Measurements from ENCODE around the gene MYCL. TPM values are rescaled to one million over a fixed set of nuclear protein-coding genes. Genes with fewer than 3 reads are reported as not detected.
"Not testable (repeated sequence)": the region's sequence is repeated elsewhere in the genome, so short reads cannot be mapped to it uniquely, and the experiment has no call there.

MYCL gene
- total RNA-seq, 1 donor from 2014 or later: 16.9 TPM

DNA sequence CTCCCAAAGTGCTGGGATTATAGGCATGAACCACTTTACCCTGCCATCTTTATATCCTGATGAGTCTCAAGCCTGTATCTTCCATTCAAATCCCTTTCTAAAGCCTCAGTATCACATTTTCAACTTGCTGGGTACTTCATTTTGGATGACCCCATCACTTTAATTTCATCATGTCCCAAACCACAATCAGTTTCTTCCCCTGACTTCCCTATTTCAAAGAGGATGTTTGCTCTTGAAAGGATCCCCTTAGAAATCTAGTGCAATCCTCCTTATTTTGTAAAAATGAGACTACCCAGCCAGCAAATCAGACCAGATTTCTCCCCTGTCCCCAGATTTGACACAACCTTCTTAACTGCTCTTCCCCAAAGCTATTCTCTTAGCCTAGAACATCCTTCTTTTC lies 11.4 kb downstream of the MYCL start:
- no peak for ATAC-seq

DNA sequence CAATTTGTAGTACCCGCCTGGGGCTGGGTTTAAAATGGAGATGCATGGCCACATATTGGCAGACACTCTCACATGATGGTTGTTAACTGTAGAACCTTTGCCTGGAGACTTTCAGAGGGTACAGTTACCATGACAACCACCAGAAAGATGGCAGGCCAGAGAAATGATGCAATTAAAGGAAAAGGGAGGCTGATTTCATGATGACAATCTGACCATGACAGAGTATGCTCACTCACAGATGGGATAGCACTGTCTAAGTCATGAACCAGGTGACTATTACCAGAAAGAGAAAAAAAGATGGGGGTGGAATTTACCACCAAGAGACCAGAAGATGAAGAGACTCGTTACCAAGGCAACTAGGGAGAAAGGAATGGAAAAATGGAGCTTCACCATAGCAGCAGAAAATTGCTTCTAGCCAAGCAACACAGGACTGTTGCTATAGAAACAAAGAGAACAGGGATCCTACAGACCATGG lies 14.9 kb downstream of the MYCL start:
- ATAC-seq: no peak

GRCh38 chr1:39885516-39885915 lies 16.2 kb downstream of the MYCL start:
- ATAC-seq: no peak

DNA sequence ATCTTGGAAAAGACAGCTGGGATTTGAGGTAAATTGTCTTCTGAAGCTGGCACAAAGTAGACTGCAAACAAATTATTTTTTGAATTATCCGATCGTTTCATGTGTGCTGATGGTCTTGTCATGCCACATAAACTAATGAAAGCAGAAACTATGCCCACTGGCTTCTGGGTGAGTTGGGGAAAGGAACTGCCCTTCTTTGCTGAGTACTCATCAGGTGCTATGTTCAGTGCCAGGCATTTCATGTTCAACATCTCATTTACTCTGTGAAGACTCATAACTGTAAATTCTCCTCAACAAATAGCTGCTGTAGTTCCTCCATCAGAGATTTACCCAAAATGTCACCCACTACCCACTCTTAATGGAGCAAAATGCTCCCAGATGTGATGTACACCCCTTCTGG lies 19.6 kb downstream of the MYCL start:
- no peak for ATAC-seq

GRCh38 chr1:39877980-39878956 lies 23.4 kb downstream of the MYCL start:
- ATAC-seq: no peak

DNA sequence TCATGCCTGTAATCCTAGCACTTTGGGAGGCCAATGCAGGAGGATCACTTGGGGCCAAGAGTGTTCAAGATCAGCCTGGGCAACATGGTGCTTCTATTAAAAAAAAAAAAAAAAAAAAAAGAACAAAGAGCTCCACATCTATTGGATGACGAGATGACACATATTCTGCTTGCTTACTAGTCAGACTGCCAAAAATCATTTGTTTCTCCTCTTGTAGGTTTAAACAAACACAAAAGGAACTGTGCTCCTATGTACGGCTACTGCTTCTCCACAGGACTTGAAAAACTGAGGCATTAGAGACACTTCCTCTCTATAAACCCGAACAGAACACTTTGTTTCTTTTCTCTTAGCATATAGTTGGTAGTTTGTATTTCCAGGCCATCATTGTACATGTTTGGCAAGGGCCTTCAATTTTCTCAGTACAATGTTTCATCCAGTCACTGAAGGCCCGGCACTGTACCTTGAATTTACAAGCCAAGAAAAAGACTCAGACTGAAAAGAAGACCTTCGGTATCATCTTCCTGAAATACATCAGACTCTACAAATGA lies 24.4 kb downstream of the MYCL start:
- no peak for ATAC-seq

DNA sequence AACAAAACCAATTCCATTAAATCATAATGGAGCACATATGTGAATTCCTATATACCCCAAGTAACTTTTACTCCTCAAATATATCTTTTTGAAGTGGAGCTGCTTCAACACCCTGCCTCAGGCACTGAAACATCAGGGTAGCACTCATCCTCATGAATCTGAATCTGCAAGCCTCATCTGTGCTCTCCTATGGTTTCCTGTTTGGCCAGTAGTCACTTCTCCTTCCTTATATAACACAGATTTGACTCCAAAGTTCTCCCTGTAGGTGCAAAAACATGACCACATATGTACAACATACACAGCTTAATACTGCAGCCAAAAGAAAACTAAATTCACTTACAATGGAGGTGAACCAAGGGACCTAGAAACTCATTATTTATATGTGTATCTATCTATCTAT lies 25.6 kb downstream of the MYCL start:
- no peak for ATAC-seq

- ATAC-seq: no peak
Measured at GRCh38 chr1:39872698-39873097, 29.0 kb downstream of the MYCL start.

GRCh38 chr1:39871796-39872195 lies 29.9 kb downstream of the MYCL start:
- no peak for ATAC-seq

- ATAC-seq: not testable (repeated sequence)
Measured at GRCh38 chr1:39871043-39871442, 30.7 kb downstream of the MYCL start.

- ATAC-seq: not testable (repeated sequence)
Measured at GRCh38 chr1:39869538-39870112, 32.1 kb downstream of the MYCL start.

- no peak for ATAC-seq
Measured at GRCh38 chr1:39866767-39867166, 35.0 kb downstream of the MYCL start.

DNA sequence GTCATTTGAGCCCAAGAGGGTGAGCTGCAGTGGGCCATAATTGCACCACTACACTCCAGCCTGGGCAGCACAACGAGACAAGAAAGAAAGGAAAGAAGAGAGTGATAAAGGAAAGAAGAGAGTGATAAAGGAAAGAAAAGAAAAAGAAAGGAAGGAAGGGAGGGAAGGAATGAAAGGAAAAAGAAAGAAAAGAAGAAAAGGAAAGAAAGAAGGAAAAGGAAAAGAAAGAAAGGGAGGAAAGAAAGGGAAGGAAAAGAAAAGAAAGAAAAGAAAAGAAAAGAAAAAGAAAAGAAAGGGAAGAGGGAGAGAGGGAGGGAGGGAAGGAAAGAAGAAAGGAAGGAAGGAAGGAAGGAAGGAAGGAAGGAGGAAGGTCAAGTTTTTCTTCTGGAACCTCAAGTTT lies 36.0 kb downstream of the MYCL start:
- ATAC-seq: no peak

GRCh38 chr1:39863177-39863576 lies 38.5 kb downstream of the MYCL start:
- ATAC-seq: no peak

DNA sequence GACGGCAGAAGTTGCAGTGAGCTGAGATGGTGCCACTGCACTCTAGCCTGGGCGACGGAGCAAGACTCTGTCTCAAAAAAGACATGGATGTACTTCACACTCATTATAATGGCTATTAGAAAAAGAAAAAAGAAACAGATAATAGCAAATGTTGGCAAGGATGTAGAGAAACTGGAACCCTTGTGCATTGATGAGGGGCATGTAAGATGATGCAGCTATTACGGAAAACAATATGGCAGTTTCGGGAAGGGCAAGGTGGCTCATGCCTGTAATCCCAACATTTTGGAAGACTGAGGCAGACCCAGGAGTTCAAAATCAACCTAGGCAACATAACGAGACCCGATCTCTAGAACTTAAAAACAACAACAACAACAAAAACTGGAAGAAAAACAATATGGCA lies 40.7 kb downstream of the MYCL start:
- ATAC-seq: no peak

- no peak for ATAC-seq
Measured at GRCh38 chr1:39859859-39860812, 41.6 kb downstream of the MYCL start.

GRCh38 chr1:39858315-39858714 lies 43.4 kb downstream of the MYCL start:
- no peak for ATAC-seq

DNA sequence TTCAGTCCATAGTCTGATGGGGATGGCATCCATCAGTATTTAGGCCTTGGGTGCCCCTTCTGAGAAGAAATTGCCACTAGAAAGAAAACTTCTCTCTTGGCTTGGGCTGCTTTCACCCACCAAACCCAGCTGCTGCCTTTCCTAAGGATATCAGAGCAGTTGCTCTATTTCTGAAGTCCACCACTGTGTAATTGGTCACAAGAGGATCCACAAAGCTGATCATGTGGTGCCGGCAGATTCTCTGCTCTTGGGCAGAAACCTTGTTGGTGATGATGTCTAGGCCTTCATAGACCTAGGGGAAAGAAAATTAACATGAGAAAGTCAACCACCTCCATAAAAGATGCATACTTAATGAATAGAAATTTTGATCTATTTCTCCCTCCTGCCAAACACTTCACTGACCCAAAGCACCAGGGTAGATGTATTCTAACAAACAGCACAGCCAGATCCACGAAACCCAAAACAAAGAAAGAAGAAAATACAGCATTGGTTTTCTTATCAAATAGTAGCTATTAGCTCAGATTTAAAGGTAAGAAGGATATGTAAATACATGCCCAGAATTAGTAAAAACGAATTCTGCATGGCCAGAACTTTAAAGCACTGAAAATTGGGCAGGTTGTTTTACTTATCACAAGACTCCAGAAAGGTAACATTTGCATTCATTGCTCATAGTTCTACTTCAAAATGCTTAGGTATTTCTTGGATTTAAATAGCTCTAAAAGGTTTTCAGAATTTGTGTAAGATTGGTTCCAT lies 44.4 kb downstream of the MYCL start:
- no peak for ATAC-seq

DNA sequence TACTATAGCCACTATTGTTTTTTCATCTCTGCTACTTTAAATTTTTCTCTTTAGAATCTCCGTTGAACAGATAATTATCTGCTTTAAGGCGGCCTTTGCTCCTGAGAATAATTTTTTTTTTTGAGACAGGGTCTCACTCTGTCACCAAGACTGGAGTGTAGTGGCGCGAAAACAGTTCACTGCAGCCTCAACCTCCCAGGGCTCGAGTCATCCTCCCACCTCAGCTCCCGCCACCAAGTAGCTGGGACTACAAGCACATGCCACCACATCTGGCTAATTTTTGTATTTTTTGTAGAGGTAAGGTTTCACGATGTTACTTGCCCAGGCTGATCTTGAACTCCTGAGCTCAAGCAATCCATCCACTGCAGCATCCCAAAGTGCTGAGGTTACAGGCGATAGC lies 47.0 kb downstream of the MYCL start:
- no peak for ATAC-seq

GRCh38 chr1:39854314-39854713 lies 47.4 kb downstream of the MYCL start:
- ATAC-seq: no peak

DNA sequence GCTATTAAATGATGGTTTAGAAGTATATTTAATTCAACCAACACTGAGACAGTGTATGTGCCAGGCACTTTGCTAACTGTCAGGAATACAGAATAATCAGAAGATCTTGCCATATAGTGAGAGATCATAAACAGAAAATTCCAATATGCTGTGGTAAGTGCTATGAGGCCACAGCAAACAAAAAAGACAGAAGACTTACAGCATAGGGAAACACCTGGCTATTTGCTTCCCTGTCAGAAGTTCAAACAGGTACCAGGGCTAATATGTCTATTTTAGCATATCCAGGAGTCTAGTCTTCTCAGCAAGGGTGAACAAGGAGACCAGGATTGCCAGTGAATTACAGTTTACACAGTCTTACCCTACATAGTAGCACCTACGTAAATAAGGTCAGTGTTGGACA lies 48.8 kb downstream of the MYCL start:
- ATAC-seq: peak; percentile 19

Data from esophagus mucosa (tissue), 1 donor.